COLO829 (cell line): ENCODE results near the gene MAPKAP1.

Experiments used
- DNase-seq: peaks from one replicate; pipeline ENCODE4 v3.0.0; 2012; ENCODE audit warnings: low spot score

The MAPKAP1 gene

GRCh38 chr9:125534971-125535701 is 171.9 kb downstream of the MAPKAP1 start:
- DNase-seq: no peak

DNA sequence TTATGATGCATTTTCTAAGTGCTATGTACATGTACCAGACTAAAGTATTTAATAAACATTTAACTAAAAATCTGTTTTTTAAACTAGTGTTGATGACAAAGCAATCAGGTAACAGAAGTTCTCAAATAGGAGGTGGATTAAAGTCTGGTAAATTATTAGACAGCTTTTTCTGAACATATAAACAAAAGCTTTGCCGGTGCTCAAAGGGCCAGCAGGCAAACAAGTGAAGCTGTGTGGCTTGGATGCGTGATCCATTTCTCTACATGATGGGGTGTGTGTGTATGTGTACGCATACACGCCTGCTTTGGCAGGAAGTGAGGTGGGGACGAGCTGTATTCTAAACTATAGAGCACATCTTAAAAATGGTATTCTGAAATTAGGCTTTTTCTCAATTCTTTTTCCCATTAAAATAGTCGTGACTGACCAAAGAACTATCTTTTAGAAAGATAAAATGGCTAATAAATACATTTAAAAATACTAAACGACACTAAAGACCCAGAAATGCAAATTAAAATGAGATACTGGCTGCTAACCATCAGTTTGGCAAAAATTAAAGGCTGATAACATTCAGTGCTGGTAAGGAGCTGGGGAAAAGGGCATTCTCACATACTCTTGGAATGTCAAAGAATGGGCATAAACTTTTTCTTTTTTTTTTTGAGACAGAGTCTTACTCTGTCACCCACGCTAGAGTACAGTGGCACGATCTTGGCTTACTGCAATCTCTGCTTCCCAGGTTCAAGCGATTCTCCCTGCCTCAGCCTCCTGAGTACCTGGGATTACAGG is 174.0 kb downstream of the MAPKAP1 start:
- DNase-seq: no peak

GRCh38 chr9:125532412-125532811 is 174.6 kb downstream of the MAPKAP1 start:
- no peak for DNase-seq

GRCh38 chr9:125529589-125530515 is 177.2 kb downstream of the MAPKAP1 start:
- no peak for DNase-seq

DNA sequence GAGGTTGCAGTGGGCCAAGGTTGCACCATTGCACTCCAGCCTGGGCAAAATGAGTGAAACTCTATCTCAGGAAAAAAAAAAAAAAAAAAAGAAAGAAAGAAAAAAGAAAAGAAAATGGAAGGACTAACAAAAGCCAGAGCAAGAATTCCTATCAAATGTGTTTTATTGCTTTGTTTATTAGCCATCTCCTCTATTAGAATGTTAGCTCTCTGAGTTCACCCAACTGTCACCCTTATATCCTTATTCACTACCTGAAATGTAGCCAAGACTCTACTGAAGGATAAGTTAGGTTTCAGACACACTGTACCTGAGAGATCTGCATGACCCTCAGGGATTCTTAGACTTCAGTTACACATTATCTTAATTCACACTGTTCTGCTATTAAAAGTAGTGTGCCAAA is 177.9 kb downstream of the MAPKAP1 start:
- no peak for DNase-seq

DNA sequence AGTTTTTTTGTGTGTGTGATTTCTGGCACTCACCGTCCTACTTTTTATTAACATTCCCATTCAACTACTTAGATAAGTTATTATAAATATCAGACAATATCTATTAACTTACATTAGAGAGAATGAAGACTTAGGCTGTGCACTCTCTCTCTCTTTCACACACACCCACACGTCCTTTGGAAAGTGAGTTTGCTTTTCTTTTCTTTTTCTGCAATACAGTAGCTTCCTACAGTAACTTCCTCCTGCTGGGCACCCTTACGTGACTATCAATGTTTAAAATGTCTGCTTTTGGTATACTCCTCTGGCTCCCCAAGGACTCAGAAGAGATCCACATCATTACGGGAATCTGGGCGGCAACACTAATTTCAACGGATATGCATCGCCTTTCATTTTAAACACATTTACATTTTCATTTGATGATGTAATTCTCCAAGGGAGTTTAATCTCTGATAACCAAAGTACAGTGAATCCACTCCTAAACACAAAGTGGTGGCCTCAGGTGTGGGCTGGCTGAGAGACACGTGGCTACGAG is 179.5 kb downstream of the MAPKAP1 start:
- no peak for DNase-seq

- DNase-seq: no peak
Measured at GRCh38 chr9:125525921-125526631, 180.9 kb downstream of the MAPKAP1 start.

- DNase-seq: no peak
Measured at GRCh38 chr9:125524583-125525355, 182.2 kb downstream of the MAPKAP1 start.

DNA sequence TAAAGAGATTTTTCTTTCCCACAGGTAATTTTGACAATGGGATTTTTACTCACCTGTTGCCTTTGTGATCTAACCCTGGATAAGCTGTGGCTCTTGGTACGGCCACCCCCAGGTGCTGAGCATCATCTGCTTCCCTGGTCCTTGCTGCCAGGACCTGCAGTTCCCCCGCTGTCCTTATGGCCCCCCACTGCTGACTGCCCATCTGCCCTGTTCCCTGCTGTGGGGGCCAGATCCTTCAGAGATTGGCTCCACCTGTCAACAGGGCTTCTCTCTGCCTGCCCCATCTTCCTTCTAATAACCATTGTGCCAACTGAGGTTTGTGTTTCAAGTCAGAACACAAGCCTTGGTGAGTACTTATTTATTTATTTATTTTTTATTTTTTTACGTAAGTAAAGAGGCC is 183.3 kb downstream of the MAPKAP1 start:
- no peak for DNase-seq

- no peak for DNase-seq
Measured at GRCh38 chr9:125522328-125522725, 184.7 kb downstream of the MAPKAP1 start.

DNA sequence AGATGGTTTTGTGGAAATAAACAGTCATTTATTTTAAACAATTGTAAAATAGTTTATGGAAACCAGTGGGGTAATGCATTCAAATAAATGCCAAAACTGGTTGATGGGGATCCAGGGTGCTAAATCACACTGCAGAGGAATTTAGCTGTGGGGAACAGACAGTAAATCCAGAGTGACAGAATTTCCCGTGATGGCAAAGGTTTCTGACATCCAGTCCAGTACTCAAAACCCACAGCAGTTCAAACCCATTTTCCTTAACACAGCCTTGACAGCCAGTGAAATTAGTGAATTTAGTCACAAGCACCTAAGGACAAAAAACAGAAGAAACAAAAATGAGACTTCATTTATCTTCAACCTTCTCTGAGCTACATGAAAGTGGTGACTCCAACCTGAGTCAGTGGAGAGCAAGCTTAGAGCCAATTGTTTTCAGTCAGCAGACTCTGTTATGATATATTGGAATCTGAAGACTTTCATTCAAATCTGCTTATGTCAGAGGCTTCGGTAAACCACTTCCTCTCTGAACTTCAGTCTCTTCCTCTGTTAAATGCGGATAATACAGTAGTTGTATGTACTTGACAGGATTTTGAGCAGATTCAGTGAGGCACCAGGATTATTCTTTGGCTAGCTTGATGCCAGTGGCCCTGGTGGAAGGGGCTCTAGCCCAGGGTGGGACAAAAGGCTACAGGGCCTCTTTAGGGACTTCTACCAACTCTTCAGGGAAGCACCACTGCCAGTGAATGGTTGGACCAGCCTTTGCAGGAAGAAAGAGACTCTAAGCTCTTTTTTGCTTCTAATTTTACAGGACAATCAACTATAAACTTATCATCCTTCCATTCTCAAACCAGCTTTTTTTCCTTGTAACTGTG is 185.3 kb downstream of the MAPKAP1 start:
- DNase-seq: peak; percentile 98

DNA sequence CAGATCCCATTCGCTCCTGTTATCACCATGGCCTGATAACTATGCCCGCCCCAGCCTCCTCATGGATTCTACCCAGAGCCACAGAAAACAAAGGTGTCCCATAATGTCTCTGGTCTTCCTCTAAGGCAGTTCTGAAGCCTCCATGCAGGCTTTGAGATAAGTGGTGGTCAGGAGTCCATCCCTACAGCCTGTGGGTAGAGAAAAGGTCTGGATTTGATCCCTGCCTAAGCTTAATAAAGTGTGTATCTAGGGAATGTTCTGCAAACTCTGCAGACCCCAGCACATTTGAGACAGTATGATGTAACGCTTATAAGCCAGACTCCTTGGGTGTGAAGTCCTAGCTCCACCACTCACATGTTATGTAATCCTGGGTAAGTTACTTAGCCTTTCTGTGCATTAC is 187.3 kb downstream of the MAPKAP1 start:
- DNase-seq: no peak

GRCh38 chr9:125517577-125517976 is 189.4 kb downstream of the MAPKAP1 start:
- no peak for DNase-seq

- no peak for DNase-seq
Measured at GRCh38 chr9:125515983-125516940, 190.7 kb downstream of the MAPKAP1 start.

- DNase-seq: no peak
Measured at GRCh38 chr9:125515281-125515680, 191.7 kb downstream of the MAPKAP1 start.

DNA sequence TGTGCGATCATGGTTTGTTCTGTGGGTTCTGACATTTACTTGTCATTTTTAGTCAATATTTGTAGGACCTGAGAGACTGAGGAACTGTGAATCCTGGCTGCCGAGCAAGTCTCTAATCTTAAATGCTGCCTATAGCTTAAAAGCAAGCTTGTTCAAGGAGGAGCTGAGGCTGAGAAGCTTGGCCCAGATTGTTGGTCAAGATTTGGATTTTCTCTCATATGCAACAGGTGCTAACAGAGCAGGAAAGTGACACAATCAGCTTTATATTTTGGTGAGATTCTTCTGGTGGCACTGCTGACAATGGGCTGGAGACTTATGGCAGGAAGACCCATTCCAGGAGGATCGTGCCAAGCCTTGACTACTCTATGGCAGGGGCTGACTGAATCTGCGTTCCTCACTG is 192.5 kb downstream of the MAPKAP1 start:
- no peak for DNase-seq

- peak; percentile 66 for DNase-seq
Measured at GRCh38 chr9:125513668-125514413, 193.2 kb downstream of the MAPKAP1 start.

DNA sequence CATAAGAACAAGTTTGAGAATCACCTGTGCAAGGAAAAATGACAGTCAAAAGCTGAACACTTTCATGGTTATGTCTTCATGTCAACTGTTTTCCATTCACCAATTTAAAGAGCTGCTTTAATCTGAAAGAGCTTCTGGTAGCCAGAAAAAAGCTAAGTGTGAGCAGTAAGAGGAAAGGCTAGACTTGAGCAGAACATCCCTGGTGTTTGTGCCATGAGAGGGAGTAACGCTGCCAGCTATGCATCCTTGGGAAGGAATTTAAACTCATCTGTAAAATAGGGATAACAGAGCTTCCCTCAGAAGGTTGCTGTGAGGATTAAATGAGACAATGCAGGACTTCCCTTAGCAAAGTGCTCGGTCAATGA is 193.7 kb downstream of the MAPKAP1 start:
- no peak for DNase-seq
